Calu3 (cell line): Measurements from ENCODE around the gene TMEM209. TPM values are rescaled to one million over a fixed set of nuclear protein-coding genes. Genes with fewer than 3 reads are reported as not detected.

Experiments
- BruUV-seq: library from RNA; stranded (reverse); fragments of 400-500 nt; replicated peaks from 2 replicates; lab custom pipeline; 2021; lab: Mats Ljungman, UMichigan
- CTCF ChIA-PET: fragments of 300-600 bp; sonication (Branson Sonifier 250); formaldehyde crosslinking; loops from one replicate; lab custom pipeline; 2022; ENCODE audit warnings: antibody characterized with exemption; lab: Charles Lee
- DNase-seq: peaks from one replicate; pipeline ENCODE4 v3.0.0; 2022
- H3K27ac Mint-ChIP-seq: one replicate; pipeline ENCODE4 v1.8.0; 2022; ENCODE audit warnings: mixed read lengths; ENCODE audit not compliant: unreplicated experiment
- H3K27me3 Mint-ChIP-seq: one replicate; pipeline ENCODE4 v1.8.0; 2022; ENCODE audit warnings: mixed read lengths; ENCODE audit not compliant: unreplicated experiment
- H3K36me3 Mint-ChIP-seq: one replicate; pipeline ENCODE4 v1.8.0; 2022; ENCODE audit warnings: mild to moderate bottlenecking, moderate library complexity, mixed read lengths; ENCODE audit not compliant: insufficient read depth, unreplicated experiment
- H3K4me1 Mint-ChIP-seq: one replicate; pipeline ENCODE4 v1.8.0; 2022; ENCODE audit warnings: mild to moderate bottlenecking, low read depth, mixed read lengths; ENCODE audit not compliant: unreplicated experiment
- H3K4me3 Mint-ChIP-seq: one replicate; pipeline ENCODE4 v1.8.0; 2022; ENCODE audit warnings: mild to moderate bottlenecking, low read depth, moderate library complexity, mixed read lengths; ENCODE audit not compliant: unreplicated experiment
- H3K9me3 Mint-ChIP-seq: one replicate; pipeline ENCODE4 v1.8.0; 2022; ENCODE audit warnings: low read depth, mixed read lengths; ENCODE audit not compliant: unreplicated experiment
- CTCF ChIP-seq: fragments of 200-600 bp; IDR thresholded peaks from one replicate; pipeline ENCODE4 v1.8.0; 2022; ENCODE audit warnings: antibody characterized with exemption; ENCODE audit not compliant: unreplicated experiment
- intact Hi-C: fragments of 100-400 bp; cut with micrococcal nuclease; formaldehyde crosslinking; loops from one replicate; pipeline ENCODE4 v1.10.0; 2022; ENCODE audit not compliant: unreplicated experiment
- total RNA-seq: library from RNA; stranded (reverse); gene quantifications from 2 replicates; pipeline ENCODE4 v1.2.3, GENCODE V29; 2022

Gene TMEM209
- total RNA-seq, 1 experiment from 2014 or later: 26.6 TPM

- Mint-ChIP-seq H3K4me3 (no peak overlapping the region), H3K36me3 (peaks cover 13% of the 10 kb centered on the region), H3K9me3 (no peaks in the 10 kb centered on the region), H3K27ac (no peak overlapping the region), H3K4me1 (no peaks in the 10 kb centered on the region), H3K27me3 (no peaks in the 10 kb centered on the region)
- CTCF ChIA-PET: interaction anchor here (0.6 kb wide), 1 partner anchor 25 kb away, joined by 3 read pairs; no protein-coding TSS in a partner anchor
- TF ChIP-seq CTCF: no peak
- no peak for DNase-seq
- BruUV-seq: no TSS peak
- intact Hi-C loops: no loop called here
Observed at GRCh38 chr7:130137207-130137606, 68.0 kb downstream of the TMEM209 start.

- no peak overlapping the region for H3K27ac Mint-ChIP-seq
- no peaks in the 10 kb centered on the region for H3K27me3 Mint-ChIP-seq
- no peak overlapping the region for H3K4me3 Mint-ChIP-seq
- intact Hi-C loops: no loop called here
- peaks cover 15% of the 10 kb centered on the region for H3K36me3 Mint-ChIP-seq
- no peak for TF ChIP-seq CTCF
- no peaks in the 10 kb centered on the region for H3K4me1 Mint-ChIP-seq
- CTCF ChIA-PET: no interaction called here
- no TSS peak for BruUV-seq
- no peaks in the 10 kb centered on the region for H3K9me3 Mint-ChIP-seq
- no peak for DNase-seq
Observed at GRCh38 chr7:130136579-130137167, 68.5 kb downstream of the TMEM209 start.

- CTCF ChIA-PET: interaction anchor here (0.6 to 0.7 kb wide), 3 partner anchors 69 to 555 kb away, joined by 3 read pairs; no protein-coding TSS in a partner anchor
- H3K9me3 Mint-ChIP-seq: no peaks in the 10 kb centered on the region
- H3K36me3 Mint-ChIP-seq: peaks cover 12% of the 10 kb centered on the region
- BruUV-seq: no TSS peak
- no peak overlapping the region for H3K4me3 Mint-ChIP-seq
- intact Hi-C loops: no loop called here
- no peaks in the 10 kb centered on the region for H3K4me1 Mint-ChIP-seq
- H3K27ac Mint-ChIP-seq: no peak overlapping the region
- no peak for TF ChIP-seq CTCF
- no peak for DNase-seq
- no peaks in the 10 kb centered on the region for H3K27me3 Mint-ChIP-seq
Observed at GRCh38 chr7:130135208-130136205, 69.7 kb downstream of the TMEM209 start.

- no peak for DNase-seq
- Mint-ChIP-seq H3K27ac (no peak overlapping the region), H3K9me3 (no peaks in the 10 kb centered on the region), H3K36me3 (peaks cover 16% of the 10 kb centered on the region), H3K27me3 (no peaks in the 10 kb centered on the region), H3K4me3 (no peak overlapping the region), H3K4me1 (no peaks in the 10 kb centered on the region)
- BruUV-seq: no TSS peak
- CTCF ChIA-PET: interaction anchor here (0.6 to 0.7 kb wide), 2 partner anchors 68 to 510 kb away, joined by 3 read pairs; no protein-coding TSS in a partner anchor
- TF ChIP-seq CTCF: no peak
- intact Hi-C loops: no loop called here
Observed at GRCh38 chr7:130134726-130135125, 70.5 kb downstream of the TMEM209 start.
